H9 (cell line): ENCODE results near the gene PLAGL1. TPM values are rescaled to one million over a fixed set of nuclear protein-coding genes. Genes with fewer than 3 reads are reported as not detected.

Experiments used
- DNase-seq: peaks from one replicate; pipeline ENCODE4 v3.0.0-alpha.2; 2017
- H2AFZ ChIP-seq: one replicate; pipeline ENCODE4 v1.6.1; 2013; ENCODE audit warnings: mild to moderate bottlenecking, low read length, control low read depth, moderate library complexity
- H2AK5ac ChIP-seq: 2 replicates; pipeline ENCODE4 v1.6.1; 2013; ENCODE audit warnings: low read length, control low read depth, mixed read lengths; ENCODE audit not compliant: insufficient read length
- H2BK120ac ChIP-seq: one replicate; pipeline ENCODE4 v1.6.1; 2013; ENCODE audit warnings: low read depth, mild to moderate bottlenecking, low read length, control low read depth, inconsistent platforms; ENCODE audit not compliant: poor library complexity, severe bottlenecking
- H2BK12ac ChIP-seq: 2 replicates; pipeline ENCODE4 v1.6.1; 2013; ENCODE audit warnings: low read length, control low read depth, mixed read lengths, low read depth; ENCODE audit not compliant: insufficient read length
- H2BK15ac ChIP-seq: 2 replicates; pipeline ENCODE4 v1.6.1; 2013; ENCODE audit warnings: low read depth, low read length, control low read depth
- H2BK20ac ChIP-seq: one replicate; pipeline ENCODE4 v1.6.1; 2013; ENCODE audit warnings: low read depth, mild to moderate bottlenecking, low read length, control low read depth, inconsistent platforms; ENCODE audit not compliant: poor library complexity, severe bottlenecking
- H2BK5ac ChIP-seq: 2 replicates; pipeline ENCODE4 v1.6.1; 2013; ENCODE audit warnings: low read length, control low read depth, mixed read lengths; ENCODE audit not compliant: insufficient read length
- H3K14ac ChIP-seq: 2 replicates; pipeline ENCODE4 v1.6.1; 2013; ENCODE audit warnings: low read length, control low read depth; ENCODE audit not compliant: insufficient read depth
- H3K18ac ChIP-seq: 2 replicates; pipeline ENCODE4 v1.6.1; 2013; ENCODE audit warnings: low read depth, mild to moderate bottlenecking, mixed read lengths, low read length, control low read depth; ENCODE audit not compliant: insufficient read length
- H3K23ac ChIP-seq: 2 replicates; pipeline ENCODE4 v1.6.1; 2013; ENCODE audit warnings: low read length, control low read depth, mixed read lengths, low read depth; ENCODE audit not compliant: insufficient read length
- H3K23me2 ChIP-seq: 2 replicates; pipeline ENCODE4 v1.6.1; 2013; ENCODE audit warnings: low read depth, mild to moderate bottlenecking, mixed read lengths, low read length, control low read depth; ENCODE audit not compliant: insufficient read length, poor library complexity, severe bottlenecking
- H3K27ac ChIP-seq: 2 replicates; pipeline ENCODE4 v1.5.1; 2013; ENCODE audit warnings: low read length, control low read depth, mixed read lengths, low read depth; ENCODE audit not compliant: insufficient read length
- H3K27me3 ChIP-seq: 2 replicates; pipeline ENCODE4 v1.6.1; 2013; ENCODE audit warnings: low read length, control low read depth, inconsistent platforms; ENCODE audit not compliant: insufficient read depth
- H3K4ac ChIP-seq: 2 replicates; pipeline ENCODE4 v1.6.1; 2013; ENCODE audit warnings: low read depth, mild to moderate bottlenecking, control low read depth, inconsistent platforms, low read length, moderate library complexity
- H3K4me1 ChIP-seq: 2 replicates; pipeline ENCODE4 v1.6.1; 2013; ENCODE audit warnings: low read length, control low read depth, inconsistent platforms; ENCODE audit not compliant: insufficient read depth
- H3K4me2 ChIP-seq: 2 replicates; pipeline ENCODE4 v1.6.1; 2013; ENCODE audit warnings: low read length, control low read depth, mixed read lengths; ENCODE audit not compliant: insufficient read length, insufficient read depth
- H3K56ac ChIP-seq: 2 replicates; pipeline ENCODE4 v1.6.1; 2013; ENCODE audit warnings: low read depth, mild to moderate bottlenecking, mixed read lengths, low read length, control low read depth; ENCODE audit not compliant: insufficient read length
- H3K79me1 ChIP-seq: 2 replicates; pipeline ENCODE4 v1.6.1; 2013; ENCODE audit warnings: low read depth, mild to moderate bottlenecking, moderate library complexity, low read length, control low read depth, inconsistent platforms; ENCODE audit not compliant: insufficient read depth, poor library complexity, severe bottlenecking
- H3K79me2 ChIP-seq: 2 replicates; pipeline ENCODE4 v1.6.1; 2013; ENCODE audit warnings: low read length, control low read depth, inconsistent platforms; ENCODE audit not compliant: insufficient read depth
- H3K9ac ChIP-seq: 2 replicates; pipeline ENCODE4 v1.6.1; 2013; ENCODE audit warnings: low read length, control low read depth, mixed read lengths; ENCODE audit not compliant: insufficient read length; ENCODE audit errors: extremely low read depth
- H3K9me3 ChIP-seq: one replicate; pipeline ENCODE4 v1.6.1; 2013; ENCODE audit warnings: low read depth, low read length, inconsistent platforms; ENCODE audit not compliant: control insufficient read depth
- H3T11ph ChIP-seq: one replicate; pipeline ENCODE4 v1.6.1; 2013; ENCODE audit warnings: mild to moderate bottlenecking, low read length, control low read depth, inconsistent platforms
- H4K20me1 ChIP-seq: one replicate; pipeline ENCODE4 v1.6.1; 2013; ENCODE audit not compliant: control insufficient read depth, insufficient read length, insufficient read depth
- H4K5ac ChIP-seq: 2 replicates; pipeline ENCODE4 v1.6.1; 2013; ENCODE audit warnings: low read depth, mild to moderate bottlenecking, mixed read lengths, low read length, control low read depth; ENCODE audit not compliant: insufficient read length
- H4K8ac ChIP-seq: replicated peaks from 2 replicates; pipeline ENCODE4 v1.6.1; 2013; ENCODE audit warnings: low read length, control low read depth, mixed read lengths, low read depth; ENCODE audit not compliant: insufficient read length
- H4K91ac ChIP-seq: 2 replicates; pipeline ENCODE4 v1.6.1; 2013; ENCODE audit warnings: low read depth, mild to moderate bottlenecking, moderate library complexity, mixed read lengths, low read length, control low read depth; ENCODE audit not compliant: insufficient read length
- H3K27ac Mint-ChIP-seq, 3 experiments: 2 replicates in 2 of 3; 3 replicates in 1 of 3; pipeline ENCODE4 v1.8.0; 2020 to 2021; ENCODE audit warnings: mixed read lengths in 3 of 3, mild to moderate bottlenecking in 1 of 3, moderate library complexity in 1 of 3
- H3K27me3 Mint-ChIP-seq: 2 replicates; pipeline ENCODE4 v1.8.0; 2021; ENCODE audit warnings: low read depth, mild to moderate bottlenecking, moderate library complexity, mixed read lengths
- H3K36me3 Mint-ChIP-seq, 3 experiments: 2 replicates in 2 of 3; 3 replicates in 1 of 3; pipeline ENCODE4 v1.8.0; 2020 to 2021; ENCODE audit warnings: low read depth in 3 of 3, mixed read lengths in 3 of 3; ENCODE audit not compliant: insufficient read depth in 1 of 3
- H3K4me1 Mint-ChIP-seq, 2 experiments: 2 replicates each; pipeline ENCODE4 v1.8.0; 2020; ENCODE audit warnings: mixed read lengths in 2 of 2
- H3K4me3 Mint-ChIP-seq, 2 experiments: 2 replicates in 1 of 2; 3 replicates in 1 of 2; pipeline ENCODE4 v1.8.0; 2020 to 2021; ENCODE audit warnings: mild to moderate bottlenecking in 2 of 2, mixed read lengths in 2 of 2, moderate library complexity in 1 of 2
- H3K9me3 Mint-ChIP-seq, 2 experiments: 2 replicates in 1 of 2; 3 replicates in 1 of 2; pipeline ENCODE4 v1.8.0; 2020; ENCODE audit warnings: mild to moderate bottlenecking in 2 of 2, mixed read lengths in 2 of 2, moderate library complexity in 1 of 2
- CTCF ChIP-seq: fragments of 200-600 bp; sonication (generic); conservative IDR thresholded peaks from 3 replicates; pipeline ENCODE4 v1.8.0; 2021; ENCODE audit warnings: antibody characterized with exemption, mild to moderate bottlenecking
- WGBS: extraction: QIAGEN DNeasy Blood & Tissue Kit; methylation state at CpG from one replicate; pipeline ENCODE4 v1.1.7; 2013; ENCODE audit warnings: missing lambda C conversion rate, low lambda C conversion rate, mixed read lengths; ENCODE audit not compliant: insufficient read length; ENCODE audit errors: extremely low coverage; 5-methylcytosine and 5-hydroxymethylcytosine counted together
- total RNA-seq: library from RNA; stranded (reverse); gene quantifications from 2 replicates; pipeline ENCODE4 v1.2.1, GENCODE V29; 2021

Gene PLAGL1
- total RNA-seq, 1 experiment from 2014 or later: 1.9 TPM

DNA sequence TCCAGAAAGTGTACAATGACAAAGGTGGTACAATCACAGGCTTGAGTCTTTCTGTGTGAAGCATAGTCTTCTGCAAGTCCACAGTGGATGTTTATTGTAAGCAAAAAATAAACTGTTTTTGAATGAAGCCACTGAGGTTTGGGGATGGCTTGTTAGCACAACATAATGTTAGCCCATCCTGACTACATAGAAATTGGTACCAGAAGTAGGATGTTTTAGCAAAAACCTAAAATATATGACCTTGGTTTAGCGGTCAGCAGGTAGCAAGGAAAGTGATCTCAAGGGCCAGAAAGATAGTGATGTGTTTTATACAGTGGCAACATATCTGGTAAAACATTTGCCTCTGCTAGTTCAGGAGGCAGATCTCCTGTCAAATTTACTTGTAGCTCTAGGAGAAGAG, 15.8 kb downstream of the PLAGL1 start:
- H3K9me3 Mint-ChIP-seq: peaks cover 6 to 7% of the 10 kb centered on the region in 2 experiments; a peak in 4 of 5 replicates
- Histone ChIP-seq H3K27me3 (peaks cover 4% of the 10 kb centered on the region; the same call in 1 of the 2 replicates), H2BK20ac (no peak overlapping the region), H4K5ac (no peak overlapping the region), H3K23ac (no peak overlapping the region), H2AFZ (no peak overlapping the region), H3K9me3 (no peaks in the 10 kb centered on the region), H4K20me1 (no peaks in the 10 kb centered on the region), H4K8ac (no peak overlapping the region), H3K4me1 (no peaks in the 10 kb centered on the region), H2AK5ac (no peak overlapping the region), H4K91ac (no peak overlapping the region), H3K56ac (no peak overlapping the region), H3K79me2 (no peaks in the 10 kb centered on the region), H2BK120ac (no peak overlapping the region), H3K14ac (no peak overlapping the region), H2BK5ac (no peak overlapping the region), H3K23me2 (no peaks in the 10 kb centered on the region), H3K27ac (no peak overlapping the region), H3K79me1 (no peaks in the 10 kb centered on the region), H3T11ph (no peak overlapping the region), H3K4me2 (no peak overlapping the region), H3K9ac (no peak overlapping the region), H3K4ac (no peak overlapping the region), H3K18ac (no peak overlapping the region), H2BK12ac (no peak overlapping the region), H2BK15ac (no peak overlapping the region)
- H3K4me1 Mint-ChIP-seq: no peaks in the 10 kb centered on the region; a peak in 1 of 4 replicates
- TF ChIP-seq CTCF: no peak
- no peak for DNase-seq
- no CpG with 5 or more reads among the region's 1 CpG for WGBS
- peaks cover 2 to 5% (median 3%) of the 10 kb centered on the region in 3 experiments; a peak in 5 of 7 replicates for H3K36me3 Mint-ChIP-seq
- no peak overlapping the region for H3K4me3 Mint-ChIP-seq
- H3K27me3 Mint-ChIP-seq: peaks cover 68% of the 10 kb centered on the region
- H3K27ac Mint-ChIP-seq: no peak overlapping the region
